H54 (cell line): ENCODE results near the gene SLC1A2.
A peak's percentile ranks its signal among the peaks of the same experiment; 100 is the strongest.

Source experiments
- DNase-seq: peaks from one replicate; pipeline ENCODE4 v3.0.0; 2011; ENCODE audit warnings: low spot score, mixed read lengths; ENCODE audit not compliant: insufficient read length
- FAIRE-seq: peaks from 3 replicates; lab custom pipeline; 2011; peaks lifted over from hg19 to GRCh38; lab: Jason Lieb, UNC
- POLR2A ChIP-seq: IDR thresholded peaks from 2 replicates; pipeline ENCODE4 v1.6.1; 2011; ENCODE audit warnings: low read depth, mild to moderate bottlenecking, low read length

Gene SLC1A2

DNA sequence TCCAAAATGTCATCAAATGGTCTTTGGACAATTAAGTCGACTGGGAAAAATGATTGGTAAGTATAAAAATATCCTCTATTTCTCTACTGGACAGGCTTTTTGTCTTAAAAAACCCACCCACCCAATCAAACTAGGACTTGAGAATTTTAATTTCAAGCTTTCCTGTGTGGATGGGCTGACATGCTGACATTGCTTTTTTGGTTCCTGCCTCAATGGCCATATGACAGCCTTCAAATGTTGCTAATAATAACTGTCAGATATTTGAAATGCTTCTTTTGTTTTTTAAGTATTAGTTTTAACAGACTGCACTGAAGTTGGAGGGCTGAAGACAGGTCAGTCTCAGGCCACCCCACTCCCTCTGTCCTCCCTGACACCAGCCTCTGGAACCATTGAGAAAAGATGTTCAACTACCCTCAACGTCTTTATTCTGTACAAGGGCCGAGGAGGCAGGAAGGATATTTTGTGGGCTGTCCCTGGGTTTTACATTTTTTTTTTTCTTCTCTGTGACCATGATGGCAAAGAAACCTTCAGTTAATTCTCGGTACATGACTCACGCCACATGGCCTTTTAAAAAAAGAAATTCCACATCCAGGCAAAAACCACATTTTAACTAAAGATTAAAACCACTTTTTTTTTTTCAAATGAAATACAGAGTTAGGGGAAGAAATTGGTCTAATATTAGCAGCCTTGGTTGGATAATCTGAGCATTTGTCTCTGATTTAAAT lies 130.4 kb downstream of the SLC1A2 start:
- peak; percentile 6 for FAIRE-seq
- TF ChIP-seq POLR2A = no peak
- DNase-seq = peak; percentile 30

DNA sequence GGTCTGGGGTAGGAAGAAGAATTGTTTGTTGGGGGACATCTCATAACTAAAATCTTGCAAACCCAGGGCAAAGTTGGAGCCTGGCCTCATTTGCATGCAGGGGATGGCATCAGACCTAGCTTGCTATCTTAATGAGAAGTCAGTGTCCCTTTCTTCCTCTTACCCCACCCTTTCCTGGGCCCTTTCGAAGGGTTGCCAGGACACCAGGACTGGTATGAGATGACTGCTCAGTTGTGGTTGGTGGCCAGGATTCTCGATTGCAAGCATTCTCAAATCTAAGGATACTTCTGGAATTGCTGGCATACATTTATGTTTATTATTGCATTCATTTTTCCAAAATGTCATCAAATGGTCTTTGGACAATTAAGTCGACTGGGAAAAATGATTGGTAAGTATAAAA lies 131.0 kb downstream of the SLC1A2 start:
- TF ChIP-seq POLR2A = no peak
- FAIRE-seq = no peak
- no peak for DNase-seq

GRCh38 chr11:35287344-35287890 lies 131.9 kb downstream of the SLC1A2 start:
- FAIRE-seq (no peak), DNase-seq (no peak)
- TF ChIP-seq POLR2A = no peak

DNA sequence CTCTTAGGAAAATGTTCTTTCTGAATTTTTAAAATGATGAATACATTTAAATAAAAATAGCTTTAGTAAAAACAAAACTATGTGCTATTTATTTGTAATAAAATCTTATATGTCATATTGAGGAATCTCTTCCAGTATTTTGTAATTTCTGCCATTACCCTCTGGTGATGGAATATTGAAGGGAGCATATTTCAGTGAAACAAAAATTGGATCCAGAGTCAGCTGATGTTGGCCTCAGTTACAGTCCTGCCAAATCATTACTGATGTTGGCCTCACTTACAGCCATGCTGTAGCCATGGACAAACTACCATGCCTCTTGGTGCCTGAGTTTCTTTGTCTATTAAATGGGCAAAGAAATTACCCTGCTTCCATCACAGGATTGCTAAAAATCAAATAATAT lies 133.2 kb downstream of the SLC1A2 start:
- no peak for FAIRE-seq
- DNase-seq = no peak
- TF ChIP-seq POLR2A = no peak

DNA sequence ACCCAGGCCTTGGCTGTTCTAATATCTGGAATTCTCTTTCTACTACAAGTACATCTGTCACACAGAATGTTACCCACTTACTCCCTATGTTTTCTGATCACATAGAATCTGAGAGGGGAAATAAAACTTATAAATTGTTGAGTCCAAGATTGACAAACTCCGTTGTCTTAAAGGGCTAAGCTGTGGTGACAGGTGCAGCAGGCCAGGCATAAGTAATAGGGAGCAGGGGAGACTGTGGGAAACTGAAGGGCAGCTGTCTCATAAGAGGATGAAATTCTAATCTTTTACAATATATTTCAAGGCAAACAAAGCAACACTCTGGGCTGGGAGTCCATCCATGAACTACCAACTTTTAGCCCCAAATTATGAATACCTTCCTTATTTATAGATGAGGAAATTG lies 133.9 kb downstream of the SLC1A2 start:
- FAIRE-seq (no peak), DNase-seq (no peak)
- no peak for TF ChIP-seq POLR2A

- no peak for TF ChIP-seq POLR2A
- no peak for DNase-seq
- FAIRE-seq = no peak
These were observed 137.0 kb downstream of the SLC1A2 start for GRCh38 chr11:35282221-35282882.

DNA sequence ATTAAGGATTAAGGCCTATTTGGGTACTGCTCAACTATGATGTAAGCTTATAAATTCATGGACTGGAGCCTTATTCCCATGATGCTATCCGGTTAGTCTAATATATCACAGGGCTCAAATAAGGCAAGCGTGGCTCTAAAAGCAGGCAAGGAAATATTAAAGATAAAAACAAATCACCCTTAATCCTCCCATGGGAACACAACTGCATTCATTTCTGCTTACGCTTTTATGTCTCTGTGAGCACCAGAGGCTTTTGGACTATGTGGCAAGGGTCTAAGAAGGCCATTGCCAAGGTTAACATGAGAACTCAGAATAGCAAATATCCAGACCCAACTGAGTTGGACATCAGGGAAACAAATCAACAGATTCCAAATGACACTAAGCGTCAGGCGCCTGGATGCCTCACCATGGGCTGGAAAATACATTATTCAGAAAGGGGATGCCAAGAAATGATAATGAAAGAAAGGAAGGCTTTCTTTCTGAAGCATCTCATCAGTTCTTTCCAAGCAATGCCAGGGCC lies 138.1 kb downstream of the SLC1A2 start:
- FAIRE-seq (no peak), DNase-seq (no peak)
- TF ChIP-seq POLR2A = no peak

DNA sequence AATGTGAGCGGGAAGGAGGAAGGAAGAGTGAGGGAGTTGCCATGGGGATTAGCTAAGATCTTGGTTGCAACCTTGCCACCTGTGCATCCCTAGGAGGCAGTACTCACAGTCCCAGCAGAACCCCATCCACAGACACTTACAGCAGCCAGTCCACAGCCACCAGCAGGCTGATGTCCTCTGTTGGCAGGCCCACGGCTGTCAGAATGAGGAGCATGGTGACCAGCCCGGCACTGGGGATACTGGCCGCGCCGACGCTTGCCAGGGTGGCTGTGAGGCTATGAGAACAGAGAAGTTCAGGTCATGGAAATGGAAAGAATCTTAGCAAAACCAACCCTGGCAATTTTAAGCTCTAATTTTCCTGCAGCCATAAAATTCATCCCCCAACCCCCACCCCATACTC lies 138.6 kb downstream of the SLC1A2 start:
- TF ChIP-seq POLR2A = no peak
- FAIRE-seq = no peak
- no peak for DNase-seq

- FAIRE-seq (no peak), DNase-seq (no peak)
- no peak for TF ChIP-seq POLR2A
These were observed 141.5 kb downstream of the SLC1A2 start for GRCh38 chr11:35277827-35278226.

- TF ChIP-seq POLR2A = no peak
- FAIRE-seq (no peak), DNase-seq (peak; percentile 40)
These were observed 142.8 kb downstream of the SLC1A2 start for GRCh38 chr11:35276396-35277145.

DNA sequence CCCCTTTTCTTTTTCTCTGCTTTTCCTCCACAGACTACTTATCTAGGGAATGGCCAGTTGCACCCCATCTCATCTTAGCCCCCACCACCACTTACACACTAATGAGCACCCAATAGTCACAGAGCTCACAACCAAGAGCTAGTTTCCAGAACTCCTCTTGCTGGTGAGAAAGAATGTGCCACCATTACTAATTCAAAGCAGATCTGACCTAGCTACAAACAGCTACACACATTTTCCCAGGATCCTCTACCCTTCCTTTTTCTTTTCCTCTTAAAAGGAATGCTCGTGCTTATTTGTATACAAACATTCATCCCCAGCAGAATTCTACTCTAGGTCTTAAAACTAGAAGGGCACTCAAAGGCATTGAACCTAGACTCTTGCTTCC lies 143.6 kb downstream of the SLC1A2 start:
- no peak for DNase-seq
- no peak for FAIRE-seq
- TF ChIP-seq POLR2A = no peak

DNA sequence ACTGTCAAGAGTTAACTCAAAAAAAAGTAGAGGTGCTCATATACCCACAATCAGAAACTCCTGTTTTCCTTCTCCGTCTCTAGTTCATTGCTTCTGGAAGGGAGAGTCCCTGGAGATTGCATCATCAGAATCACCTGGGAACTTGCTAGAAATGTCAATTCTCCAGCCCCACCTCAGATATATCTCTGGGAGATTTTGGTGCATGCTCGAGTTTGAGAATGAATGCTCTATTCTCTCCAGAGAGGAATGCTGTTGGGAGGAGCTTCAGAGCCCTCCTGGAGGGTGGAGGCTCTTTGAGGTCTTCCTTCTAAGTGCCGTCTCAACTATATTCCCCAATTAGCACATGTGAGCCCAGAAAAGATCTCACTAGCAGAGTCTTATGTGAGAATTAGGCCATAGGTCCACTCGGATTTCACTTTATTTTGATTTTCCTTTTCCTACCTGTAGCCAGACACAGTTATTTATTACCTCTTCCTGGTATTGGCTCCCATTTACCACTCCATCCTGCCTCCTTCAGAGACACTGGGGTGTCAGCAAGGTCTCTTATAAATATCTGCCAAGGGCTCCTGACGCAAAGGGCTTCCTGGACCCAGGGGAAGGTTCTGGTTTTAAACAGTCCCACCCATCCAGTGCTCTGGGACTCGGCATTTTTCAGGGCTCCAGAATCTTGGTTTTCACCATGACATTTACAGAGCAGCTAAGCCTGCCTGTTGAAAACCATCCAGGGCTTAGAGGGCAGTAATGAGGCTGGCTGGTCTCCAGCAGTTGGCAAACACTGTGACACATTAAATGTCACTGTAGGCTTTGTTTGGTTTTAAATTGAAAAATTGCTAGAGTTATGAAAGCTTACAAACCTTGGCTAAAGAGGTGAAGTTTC lies 144.2 kb downstream of the SLC1A2 start:
- no peak for FAIRE-seq
- DNase-seq = no peak
- no peak for TF ChIP-seq POLR2A

- FAIRE-seq = no peak
- no peak for DNase-seq
These were observed 146.9 kb downstream of the SLC1A2 start for GRCh38 chr11:35272391-35272902.

More at GRCh38 chr11:35272391-35272902, 146.9 kb downstream of the SLC1A2 start:
- no peak for TF ChIP-seq POLR2A
